SH-SY5Y (cell line): ENCODE measurements around the gene NOX4.

ENCODE experiments used
- GATA2 ChIP-seq: IDR thresholded peaks from 2 replicates; pipeline ENCODE4 v1.6.1; 2011; ENCODE audit warnings: mild to moderate bottlenecking, low read depth, low read length
- GATA3 ChIP-seq: IDR thresholded peaks from 2 replicates; pipeline ENCODE4 v1.6.1; 2011; ENCODE audit warnings: low read depth, mild to moderate bottlenecking, low read length, moderate library complexity

GRCh38 chr11:89355646-89356045 lies 135.5 kb downstream of the NOX4 start:
- no peak for TF ChIP-seq GATA2
- no peak for TF ChIP-seq GATA3
